ENCODE data around the gene ACMSD. TPM values are rescaled to one million over a fixed set of nuclear protein-coding genes. Genes with fewer than 3 reads are reported as not detected.

Gene ACMSD
- total and polyA plus RNA-seq, 2 of the 4 experiments (the other 2 are of a cell fraction), result not detected

DNA sequence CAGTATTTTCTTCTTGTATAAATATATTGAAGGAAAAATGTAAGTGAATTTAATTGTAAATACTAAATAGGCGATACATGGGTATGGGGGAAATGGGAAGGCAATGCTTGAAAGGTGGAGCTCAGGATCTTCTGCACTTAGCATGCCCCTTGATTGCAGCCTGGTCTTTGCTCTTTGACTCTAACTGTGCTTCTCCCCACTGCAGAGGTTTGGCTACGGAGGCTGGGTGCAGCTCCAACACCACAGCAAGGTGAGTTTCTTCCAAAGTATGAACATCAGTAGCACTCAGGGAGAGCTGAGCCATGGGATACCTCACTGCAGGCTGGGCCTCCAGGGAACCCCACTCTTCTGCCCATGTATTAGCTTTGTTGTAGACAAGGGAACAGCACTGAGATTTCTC is 6.6 kb downstream of the ACMSD start:
- no peaks in the 10 kb centered on the region for H3K9me3 ChIP-seq (ENCODE audit: control insufficient read depth, insufficient read depth, low read length)
- no peak overlapping the region for H2AFZ ChIP-seq (replicated peaks; ENCODE audit: low read length, poor library complexity)
- no peak overlapping the region for H3K4me3 ChIP-seq (ENCODE audit: insufficient read depth, low read depth, low read length)
- no peak overlapping the region for H2BK20ac ChIP-seq (ENCODE audit: low read depth, low read length)
- no peaks in the 10 kb centered on the region for H3K4me1 ChIP-seq (ENCODE audit: control insufficient read depth, insufficient read depth, low read length)
- H3K9ac ChIP-seq (ENCODE audit: low read depth, low read length), result no peak overlapping the region
- H2BK5ac ChIP-seq (ENCODE audit: low read depth, low read length, poor library complexity, severe bottlenecking), result no peak overlapping the region
- H3K14ac ChIP-seq (replicated peaks; ENCODE audit: low read depth, low read length), result no peak overlapping the region
- H3K4ac ChIP-seq (ENCODE audit: low read depth, low read length), result no peak overlapping the region
- H3K9me1 ChIP-seq (ENCODE audit: insufficient read depth, low read length), result no peaks in the 10 kb centered on the region; the same call in 1 of the 2 replicates
- ChIA-PET POLR2A (ENCODE audit: unreplicated experiment) (no interaction called here), CTCF (no interaction called here)
- H3K4me2 ChIP-seq (ENCODE audit: low read depth, low read length), result no peak overlapping the region
- in situ Hi-C loops (cut with MboI; ENCODE audit: low sequenced_read_pairs), result no loop called here
- H4K5ac ChIP-seq (ENCODE audit: low read depth, low read length), result no peak overlapping the region
- no peak overlapping the region for H3K18ac ChIP-seq (ENCODE audit: low read depth, low read length)
- H4K91ac ChIP-seq (ENCODE audit: insufficient read depth, low read depth, low read length), result no peak overlapping the region
- H3K79me1 ChIP-seq (ENCODE audit: low read depth in 1 of 2, low read length in 2 of 2), result no peaks in the 10 kb centered on the region
- no peak overlapping the region for H2AK9ac ChIP-seq (replicated peaks; ENCODE audit: low read depth, low read length, poor library complexity)
- intact Hi-C loops (cut with micrococcal nuclease), result no loop called here
- TF ChIP-seq SMC3 (IDR thresholded peaks at IDR 0.05; ENCODE audit: low read depth, low read length), result no peak
- TF ChIP-seq RFX5 (IDR thresholded peaks at IDR 0.05; ENCODE audit: low read depth, low read length), result no peak
- TF ChIP-seq, protein P1, sequence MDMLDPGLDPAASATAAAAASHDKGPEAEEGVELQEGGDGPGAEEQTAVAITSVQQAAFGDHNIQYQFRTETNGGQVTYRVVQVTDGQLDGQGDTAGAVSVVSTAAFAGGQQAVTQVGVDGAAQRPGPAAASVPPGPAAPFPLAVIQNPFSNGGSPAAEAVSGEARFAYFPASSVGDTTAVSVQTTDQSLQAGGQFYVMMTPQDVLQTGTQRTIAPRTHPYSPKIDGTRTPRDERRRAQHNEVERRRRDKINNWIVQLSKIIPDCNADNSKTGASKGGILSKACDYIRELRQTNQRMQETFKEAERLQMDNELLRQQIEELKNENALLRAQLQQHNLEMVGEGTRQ (IDR thresholded peaks at IDR 0.05; ENCODE audit: low read depth, low read length), result no peak
- TF ChIP-seq CEBPB (IDR thresholded peaks at IDR 0.05; ENCODE audit: low read depth, low read length), result no peak
- no peak for TF ChIP-seq MXI1 (IDR thresholded peaks at IDR 0.05; ENCODE audit: borderline replicate concordance, low read depth, low read length)
- TF ChIP-seq RAD21 (IDR thresholded peaks at IDR 0.05; ENCODE audit: low read length), result no peak
- TF ChIP-seq RCOR1 (IDR thresholded peaks at IDR 0.05; ENCODE audit: insufficient replicate concordance, low read length), result no peak
- no peak for TF ChIP-seq NFE2L2 (IDR thresholded peaks at IDR 0.05; ENCODE audit: low read depth, low read length)
- no peak for TF ChIP-seq POLR2A (IDR thresholded peaks at IDR 0.05; ENCODE audit: low read depth, low read length)
- TF ChIP-seq CHD1 (IDR thresholded peaks at IDR 0.05; ENCODE audit: low read depth, low read length), result no peak
- TF ChIP-seq, protein P2, sequence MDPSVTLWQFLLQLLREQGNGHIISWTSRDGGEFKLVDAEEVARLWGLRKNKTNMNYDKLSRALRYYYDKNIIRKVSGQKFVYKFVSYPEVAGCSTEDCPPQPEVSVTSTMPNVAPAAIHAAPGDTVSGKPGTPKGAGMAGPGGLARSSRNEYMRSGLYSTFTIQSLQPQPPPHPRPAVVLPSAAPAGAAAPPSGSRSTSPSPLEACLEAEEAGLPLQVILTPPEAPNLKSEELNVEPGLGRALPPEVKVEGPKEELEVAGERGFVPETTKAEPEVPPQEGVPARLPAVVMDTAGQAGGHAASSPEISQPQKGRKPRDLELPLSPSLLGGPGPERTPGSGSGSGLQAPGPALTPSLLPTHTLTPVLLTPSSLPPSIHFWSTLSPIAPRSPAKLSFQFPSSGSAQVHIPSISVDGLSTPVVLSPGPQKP (IDR thresholded peaks at IDR 0.05; ENCODE audit: borderline replicate concordance, low read depth, low read length), result no peak
- TF ChIP-seq FOS (IDR thresholded peaks at IDR 0.05; ENCODE audit: low read depth, low read length), result no peak
- TF ChIP-seq BHLHE40 (IDR thresholded peaks at IDR 0.05; ENCODE audit: low read depth, low read length), result no peak
- TF ChIP-seq, protein P3, sequence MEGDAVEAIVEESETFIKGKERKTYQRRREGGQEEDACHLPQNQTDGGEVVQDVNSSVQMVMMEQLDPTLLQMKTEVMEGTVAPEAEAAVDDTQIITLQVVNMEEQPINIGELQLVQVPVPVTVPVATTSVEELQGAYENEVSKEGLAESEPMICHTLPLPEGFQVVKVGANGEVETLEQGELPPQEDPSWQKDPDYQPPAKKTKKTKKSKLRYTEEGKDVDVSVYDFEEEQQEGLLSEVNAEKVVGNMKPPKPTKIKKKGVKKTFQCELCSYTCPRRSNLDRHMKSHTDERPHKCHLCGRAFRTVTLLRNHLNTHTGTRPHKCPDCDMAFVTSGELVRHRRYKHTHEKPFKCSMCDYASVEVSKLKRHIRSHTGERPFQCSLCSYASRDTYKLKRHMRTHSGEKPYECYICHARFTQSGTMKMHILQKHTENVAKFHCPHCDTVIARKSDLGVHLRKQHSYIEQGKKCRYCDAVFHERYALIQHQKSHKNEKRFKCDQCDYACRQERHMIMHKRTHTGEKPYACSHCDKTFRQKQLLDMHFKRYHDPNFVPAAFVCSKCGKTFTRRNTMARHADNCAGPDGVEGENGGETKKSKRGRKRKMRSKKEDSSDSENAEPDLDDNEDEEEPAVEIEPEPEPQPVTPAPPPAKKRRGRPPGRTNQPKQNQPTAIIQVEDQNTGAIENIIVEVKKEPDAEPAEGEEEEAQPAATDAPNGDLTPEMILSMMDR (conservative IDR thresholded peaks at IDR 0.05; ENCODE audit: low read depth, low read length), result no peak
- TF ChIP-seq MAFK (IDR thresholded peaks at IDR 0.05; ENCODE audit: low read depth, low read length), result no peak
- TF ChIP-seq MAZ (IDR thresholded peaks at IDR 0.05; ENCODE audit: borderline replicate concordance, low read depth, low read length), result no peak
- ATAC-seq (ENCODE audit: low read depth), result no peak
- BruUV-seq (replicated peaks), result no TSS peak
- no peaks in the 10 kb centered on the region for H4K20me1 ChIP-seq (ENCODE audit: insufficient read depth, low read length)
- 0 out of 2 replicates have a peak, but pooled peaks cover 2% of the 10 kb centered on the region for H3K27me3 ChIP-seq (ENCODE audit: control insufficient read depth, insufficient read depth, low read length)
- no peak for DNase-seq
- no peak overlapping the region for H3K27ac ChIP-seq (ENCODE audit: insufficient read depth, low read length)
- WGBS, 2 experiments (ENCODE audit: extremely low coverage in 2 of 2, insufficient read length in 1 of 2), result 100% methylated on average over 1 of the region's 2 CpGs; no CpG with 5 or more reads in 1 of the 2 experiments
- H3K56ac ChIP-seq (ENCODE audit: extremely low read depth, insufficient read depth, low read length), result no peak overlapping the region
- no peaks in the 10 kb centered on the region for H3K36me3 ChIP-seq (ENCODE audit: control insufficient read depth, insufficient read depth, low read length)
- H4K8ac ChIP-seq (ENCODE audit: low read depth in 2 of 2, low read length in 2 of 2), result no peak overlapping the region
- H2BK15ac ChIP-seq (ENCODE audit: low read depth, low read length), result no peak overlapping the region
- dilution Hi-C loops (cut with HindIII; ENCODE audit: low sequenced_read_pairs, unreplicated experiment), result no loop called here
- no peak overlapping the region for H2AK5ac ChIP-seq (ENCODE audit: low read depth, low read length)
- H2BK120ac ChIP-seq (ENCODE audit: low read depth, low read length), result no peak overlapping the region
- no peak overlapping the region for H3K23ac ChIP-seq (ENCODE audit: low read depth, low read length)
